ENCODE data around the gene NPPA.

NPPA gene

GRCh38 chr1:11842154-11843041, 5.2 kb downstream of the NPPA start:
- no peak for DNase-seq (ENCODE audit: low read depth)

- DNase-seq (ENCODE audit: low read depth), result no peak
Observed at GRCh38 chr1:11841245-11842153, 6.1 kb downstream of the NPPA start.

- no peak for DNase-seq (ENCODE audit: low read depth)
Observed at GRCh38 chr1:11839727-11840705, 7.6 kb downstream of the NPPA start.

- DNase-seq (ENCODE audit: low read depth), result peak; percentile 64
Observed at GRCh38 chr1:11838349-11839272, 9.0 kb downstream of the NPPA start.

- DNase-seq (ENCODE audit: low read depth), result no peak
Observed at GRCh38 chr1:11837767-11838348, 9.7 kb downstream of the NPPA start.

GRCh38 chr1:11836955-11837766, 10.4 kb downstream of the NPPA start:
- DNase-seq (ENCODE audit: low read depth), result no peak

- no peak for DNase-seq (ENCODE audit: low read depth)
Observed at GRCh38 chr1:11835441-11836225, 11.9 kb downstream of the NPPA start.

- DNase-seq (ENCODE audit: low read depth), result no peak
Observed at GRCh38 chr1:11833900-11834299, 13.7 kb downstream of the NPPA start.

- DNase-seq (ENCODE audit: low read depth), result no peak
Observed at GRCh38 chr1:11833497-11833896, 14.1 kb downstream of the NPPA start.

GRCh38 chr1:11831945-11832725, 15.4 kb downstream of the NPPA start:
- DNase-seq (ENCODE audit: low read depth), result no peak

- no peak for DNase-seq (ENCODE audit: low read depth)
Observed at GRCh38 chr1:11828511-11828910, 19.1 kb downstream of the NPPA start.

- no peak for DNase-seq (ENCODE audit: low read depth)
Observed at GRCh38 chr1:11826946-11827345, 20.6 kb downstream of the NPPA start.

GRCh38 chr1:11825131-11825530, 22.5 kb downstream of the NPPA start:
- no peak for DNase-seq (ENCODE audit: low read depth)

GRCh38 chr1:11823366-11824137, 24.0 kb downstream of the NPPA start:
- DNase-seq (ENCODE audit: low read depth), result no peak

- DNase-seq (ENCODE audit: low read depth), result no peak
Observed at GRCh38 chr1:11822091-11822490, 25.5 kb downstream of the NPPA start.

- no peak for DNase-seq (ENCODE audit: low read depth)
Observed at GRCh38 chr1:11817192-11817591, 30.4 kb downstream of the NPPA start.

- DNase-seq (ENCODE audit: low read depth), result no peak
Observed at GRCh38 chr1:11813021-11813420, 34.6 kb downstream of the NPPA start.
